ENCODE results near the gene LMOD3. TPM values are rescaled to one million over a fixed set of nuclear protein-coding genes. Genes with fewer than 3 reads are reported as not detected.

LMOD3 gene
- total and polyA plus RNA-seq, 9 of the 15 experiments (the other 6 are each of a cell fraction or from before 2014, with no cell fraction given) = 0.03 TPM; not detected in 8

- no peak for TF ChIP-seq CREB5 (CRISPR knock-in tag; IDR thresholded peaks at IDR 0.05)
- TF ChIP-seq BRF1 (IDR thresholded peaks at IDR 0.05; ENCODE audit: borderline replicate concordance, extremely low read depth, insufficient read length) = no peak
- TF ChIP-seq PML (IDR thresholded peaks at IDR 0.05; ENCODE audit: low read length) = peak; percentile 36; the same call in 1 of the 2 replicates
- TF ChIP-seq ZNF655 (CRISPR knock-in tag; IDR thresholded peaks at IDR 0.05) = no peak
- TF ChIP-seq PCBP1 (IDR thresholded peaks at IDR 0.05; ENCODE audit: low read depth, low read length, poor library complexity, severe bottlenecking) = no peak
- TF ChIP-seq MLLT1 (IDR thresholded peaks at IDR 0.05) = peak in 1 of 2 experiments; percentile 71; a peak in 2 of 4 replicates
- TF ChIP-seq CBX2 (IDR thresholded peaks at IDR 0.05; ENCODE audit: insufficient read depth, low read length, poor library complexity, severe bottlenecking) = no peak
- TF ChIP-seq ZNF395 (CRISPR knock-in tag; IDR thresholded peaks at IDR 0.05) = no peak
- TF ChIP-seq ILF3 (IDR thresholded peaks at IDR 0.05; ENCODE audit: borderline replicate concordance) = no peak
- TF ChIP-seq GATAD2B (IDR thresholded peaks at IDR 0.05; ENCODE audit: borderline replicate concordance) = no peak
- TF ChIP-seq CBX8 (IDR thresholded peaks at IDR 0.05; ENCODE audit: borderline replicate concordance, extremely low read depth, low read depth, low read length, poor library complexity, severe bottlenecking) = no peak
- TF ChIP-seq RREB1 (CRISPR knock-in tag; IDR thresholded peaks at IDR 0.05) = no peak
Observed at GRCh38 chr3:69084326-69085167, 37.8 kb downstream of the LMOD3 start, which contains the start of gene ARL6IP5 (continued).

Measured in K562 (cell line).